Omental fat pad (tissue), 4 donors: ENCODE results near the gene HIVEP2. TPM values are rescaled to one million over a fixed set of nuclear protein-coding genes. Genes with fewer than 3 reads are reported as not detected.

Source experiments
- ATAC-seq: fragments of 150-250 bp; one replicate; pipeline ENCODE4 v1.9.1; 2016; ENCODE audit warnings: mild to moderate bottlenecking, moderate library complexity; ENCODE audit not compliant: low FRiP score
- DNase-seq: peaks from one replicate; pipeline ENCODE4 v3.0.0-alpha.2; 2019; ENCODE audit warnings: low spot score
- CTCF ChIP-seq, 3 donors: fragments of 450-650 bp; IDR thresholded peaks; one replicate each; pipeline ENCODE4 v1.5.1; 2016 to 2017; ENCODE audit warnings: antibody characterized with exemption in 3 of 3, mild to moderate bottlenecking in 3 of 3, moderate library complexity in 2 of 3
- total RNA-seq, 4 donors: library from RNA; depleted of rRNA; stranded (reverse); fragments of >200 nt; gene quantifications; one replicate each; pipeline ENCODE4 v1.1.0, GENCODE V29; 2016

HIVEP2 gene
- total RNA-seq, 4 donors from 2014 or later: 14.9 to 47.3 (median 26.9) TPM

- ATAC-seq (peak; percentile 76), DNase-seq (no peak)
- TF ChIP-seq CTCF (IDR thresholded peaks at IDR 0.05): no peak
These were observed 111.9 kb downstream of the HIVEP2 start for GRCh38 chr6:142833054-142833453.

GRCh38 chr6:142830807-142831206 is 114.2 kb downstream of the HIVEP2 start:
- DNase-seq (no peak), ATAC-seq (no peak)
- no peak for TF ChIP-seq CTCF (IDR thresholded peaks at IDR 0.05)

GRCh38 chr6:142830116-142830710 is 114.8 kb downstream of the HIVEP2 start:
- ATAC-seq: no peak
- no peak for DNase-seq
- no peak for TF ChIP-seq CTCF (IDR thresholded peaks at IDR 0.05)

GRCh38 chr6:142829556-142829955 is 115.4 kb downstream of the HIVEP2 start:
- no peak for TF ChIP-seq CTCF (IDR thresholded peaks at IDR 0.05)

GRCh38 chr6:142827991-142828390 is 117.0 kb downstream of the HIVEP2 start:
- DNase-seq: no peak
- no peak for ATAC-seq
- no peak for TF ChIP-seq CTCF (IDR thresholded peaks at IDR 0.05)

More at GRCh38 chr6:142829556-142829955, 115.4 kb downstream of the HIVEP2 start:
- ATAC-seq (no peak), DNase-seq (no peak)

GRCh38 chr6:142827369-142827768 is 117.6 kb downstream of the HIVEP2 start:
- TF ChIP-seq CTCF (IDR thresholded peaks at IDR 0.05): no peak
- DNase-seq (no peak), ATAC-seq (peak; percentile 55)

GRCh38 chr6:142825760-142826159 is 119.2 kb downstream of the HIVEP2 start:
- no peak for TF ChIP-seq CTCF (IDR thresholded peaks at IDR 0.05)
- ATAC-seq: no peak

More at GRCh38 chr6:142825760-142826159, 119.2 kb downstream of the HIVEP2 start:
- DNase-seq: no peak
